HG03457 (cell line): ENCODE measurements around the gene ZCCHC2.

Experiments used
- ATAC-seq: cut with Tn5 transposase; IDR thresholded peaks from one replicate; pipeline ENCODE4 v1.9.1; 2021; ENCODE audit warnings: moderate number of reproducible peaks; ENCODE audit not compliant: unreplicated experiment

The ZCCHC2 gene

DNA sequence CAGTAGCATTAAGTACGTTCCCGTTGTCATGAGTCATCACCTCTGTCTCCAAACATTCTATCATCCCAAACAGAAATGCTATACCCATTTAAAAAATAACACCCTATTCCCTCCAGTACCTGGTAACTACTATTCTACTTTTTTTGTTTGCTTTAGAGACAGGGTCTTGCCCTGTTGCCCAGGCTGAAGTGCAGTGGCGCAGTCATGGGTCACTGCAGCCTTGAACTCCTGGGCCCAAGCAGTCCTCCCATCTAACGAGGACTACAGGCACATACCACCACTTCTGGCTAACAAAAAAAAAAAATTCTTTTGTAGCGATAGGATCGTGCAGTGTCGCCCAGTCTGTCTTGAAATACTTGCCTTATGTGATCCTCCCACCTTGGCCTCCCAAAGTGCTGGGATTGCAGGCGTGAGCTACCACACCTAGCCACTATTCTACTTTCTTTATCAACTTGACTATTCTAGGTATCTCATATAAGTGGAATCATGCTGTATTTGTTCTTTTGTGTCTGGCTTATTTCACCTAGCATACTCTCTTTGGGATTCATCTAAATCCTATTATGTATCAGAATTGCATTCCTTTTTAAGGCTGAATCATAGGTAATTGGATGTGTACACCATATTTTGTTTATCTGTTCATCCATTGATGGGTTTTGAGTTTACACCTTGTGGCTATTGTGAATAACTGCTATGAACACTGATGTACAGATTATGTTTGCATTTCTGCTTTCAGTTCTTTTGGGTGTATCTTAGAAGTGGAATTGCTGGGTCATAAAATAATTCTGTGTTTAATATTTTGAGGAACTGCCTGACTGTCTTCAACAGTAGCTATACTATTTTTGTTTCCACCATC is 14.4 kb downstream of the ZCCHC2 start:
- no peak for ATAC-seq

DNA sequence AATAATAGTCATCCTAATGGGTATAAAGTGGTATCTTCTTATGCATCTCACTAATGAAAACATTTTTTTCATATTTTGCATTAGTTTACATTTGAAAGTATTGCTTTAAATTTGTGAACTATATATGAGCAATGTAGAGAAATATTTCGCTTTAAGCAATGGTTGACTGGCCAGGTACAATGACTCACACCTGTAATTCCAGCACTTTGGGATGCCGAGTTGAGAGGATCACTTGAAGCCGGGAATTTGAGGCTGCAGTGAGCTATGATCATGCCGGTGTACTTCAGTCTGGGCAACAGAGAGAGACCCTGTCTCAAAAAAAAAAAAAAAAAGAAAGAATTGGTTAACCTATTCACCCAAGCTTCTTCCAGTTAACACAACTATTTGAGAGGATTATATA is 15.1 kb downstream of the ZCCHC2 start:
- no peak for ATAC-seq

DNA sequence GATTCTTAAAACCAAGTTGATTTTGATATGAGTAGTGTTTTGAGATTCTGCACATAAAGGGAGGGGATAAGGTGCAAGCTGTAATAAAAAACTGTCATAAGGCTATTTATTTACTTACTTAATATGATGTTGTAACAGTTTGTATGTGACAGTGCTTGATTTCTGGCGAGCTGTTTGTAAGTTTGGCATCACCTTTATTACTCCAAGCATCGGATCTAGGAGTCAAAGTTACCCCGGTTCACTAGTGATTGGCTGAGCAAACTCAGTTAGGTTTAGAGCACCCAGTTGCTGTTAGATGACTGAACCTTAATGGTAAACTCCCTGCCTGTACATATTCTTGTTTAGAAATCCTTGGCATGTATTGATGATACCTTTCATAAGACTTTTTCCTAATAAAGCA is 16.1 kb downstream of the ZCCHC2 start:
- no peak for ATAC-seq

DNA sequence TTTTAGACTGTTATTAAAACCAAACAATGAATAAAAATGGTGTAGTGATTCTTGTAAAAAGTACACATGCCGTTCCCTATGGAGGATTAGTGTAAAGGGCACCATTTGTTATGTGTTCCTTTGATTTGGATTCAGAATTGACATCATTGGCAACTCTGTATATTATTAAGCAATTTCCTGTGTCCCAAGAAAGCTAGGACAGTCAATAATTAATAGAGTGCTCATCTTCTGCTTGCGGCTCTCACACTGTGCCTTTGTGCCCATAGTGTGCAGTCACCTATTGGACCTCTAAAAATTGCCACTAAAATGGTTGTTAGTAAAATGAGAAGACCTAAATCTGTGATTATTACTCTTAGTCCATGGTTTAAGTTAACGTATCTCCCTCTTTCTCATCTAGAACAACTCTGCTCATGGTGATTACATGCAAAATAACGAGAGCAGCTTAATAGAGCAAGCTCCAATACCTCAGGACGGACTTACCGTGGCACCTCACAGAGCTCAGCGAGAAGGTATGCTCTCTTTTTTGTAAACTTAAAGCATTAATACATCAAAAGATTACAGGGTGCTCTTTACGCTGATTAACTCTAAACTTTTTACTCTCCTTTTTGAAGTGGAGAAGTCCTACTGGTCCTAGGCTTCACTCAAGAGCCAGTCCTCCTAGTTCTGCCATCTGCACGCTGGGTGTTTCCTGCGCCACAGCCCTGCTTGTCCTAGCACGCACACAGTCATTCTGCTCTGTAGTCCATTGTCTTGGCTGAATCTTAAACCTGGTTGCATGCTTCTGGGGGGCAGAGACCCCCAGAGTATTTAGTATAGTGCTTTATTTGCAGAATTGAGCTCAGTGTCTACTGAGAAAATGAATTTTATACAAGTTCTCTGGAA is 16.7 kb downstream of the ZCCHC2 start:
- no peak for ATAC-seq

DNA sequence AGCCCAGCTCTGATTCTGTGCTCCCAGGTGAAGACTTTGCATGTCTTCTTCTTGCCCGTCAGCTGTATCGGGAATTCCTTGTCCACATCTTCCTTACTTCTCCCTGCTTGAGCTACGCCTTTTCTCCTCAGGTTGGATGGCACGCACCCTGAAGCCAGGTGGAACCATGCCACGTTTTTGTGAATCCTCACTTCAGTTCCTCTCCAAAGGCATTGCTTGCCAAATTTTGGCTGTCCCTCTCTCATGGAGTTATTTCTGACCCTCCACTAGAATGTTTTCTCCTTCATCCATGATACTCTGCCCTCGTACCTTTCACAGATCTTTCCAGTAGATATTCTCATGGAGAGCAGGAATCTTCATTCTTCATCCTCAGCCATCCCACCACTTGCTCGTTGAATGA is 20.2 kb downstream of the ZCCHC2 start:
- no peak for ATAC-seq

DNA sequence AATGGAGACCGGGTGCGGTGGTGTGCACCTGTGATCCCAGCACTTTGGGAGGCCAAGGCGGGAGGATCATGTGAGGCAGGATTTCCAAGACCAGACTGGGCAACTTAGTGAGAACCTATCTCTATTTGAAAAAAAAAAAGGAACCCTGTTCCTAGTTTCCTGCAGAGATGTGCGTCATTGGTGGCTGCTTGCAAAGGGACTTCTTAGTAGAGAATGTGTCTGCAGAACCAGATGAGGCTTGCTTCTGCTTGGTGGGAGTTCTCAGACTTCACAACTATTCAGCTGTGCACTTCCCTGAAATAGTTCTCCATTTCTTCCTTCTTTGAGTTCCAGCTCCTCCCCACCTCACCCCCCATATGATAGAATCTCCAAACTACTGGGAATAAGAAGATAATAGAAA is 22.3 kb downstream of the ZCCHC2 start:
- no peak for ATAC-seq

DNA sequence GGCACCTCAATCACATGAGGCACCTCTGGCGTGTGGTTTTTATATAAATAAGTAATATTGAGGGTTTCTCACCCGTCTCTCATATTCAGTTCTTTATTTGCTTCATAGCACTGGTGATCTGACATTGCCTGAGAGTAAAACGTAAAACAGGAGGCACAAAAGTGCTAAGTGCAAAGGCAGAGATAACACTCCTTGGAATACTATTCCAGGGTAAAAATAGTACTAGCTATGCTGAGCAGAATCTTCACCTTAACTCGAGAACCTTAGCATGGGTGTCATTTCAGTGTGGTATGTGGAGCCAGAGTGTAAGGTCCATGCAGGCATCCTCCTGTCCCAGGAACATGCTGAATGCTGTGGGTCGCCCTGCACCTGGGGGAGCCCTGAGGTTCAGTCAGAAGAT is 26.9 kb downstream of the ZCCHC2 start:
- ATAC-seq: no peak

DNA sequence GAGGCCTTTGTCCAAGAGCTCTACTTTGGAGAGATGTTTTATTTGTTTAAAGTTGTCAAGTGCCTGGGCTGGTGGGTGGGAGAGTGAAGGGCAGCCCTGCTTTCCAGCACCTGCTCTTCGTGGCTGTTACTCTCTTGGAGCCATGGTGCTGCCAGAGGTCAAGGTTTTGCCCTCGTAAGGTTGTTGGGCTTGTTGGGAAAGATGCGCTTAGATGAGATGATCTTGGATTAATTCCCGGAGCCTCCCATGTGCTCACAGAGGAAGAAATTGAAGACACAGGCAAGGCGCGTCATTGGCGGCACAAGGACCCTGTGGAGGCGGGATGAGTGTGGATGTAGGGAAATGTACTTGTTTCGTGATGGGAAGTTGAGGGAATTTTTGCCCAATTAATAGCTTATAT is 27.9 kb downstream of the ZCCHC2 start:
- ATAC-seq: no peak

DNA sequence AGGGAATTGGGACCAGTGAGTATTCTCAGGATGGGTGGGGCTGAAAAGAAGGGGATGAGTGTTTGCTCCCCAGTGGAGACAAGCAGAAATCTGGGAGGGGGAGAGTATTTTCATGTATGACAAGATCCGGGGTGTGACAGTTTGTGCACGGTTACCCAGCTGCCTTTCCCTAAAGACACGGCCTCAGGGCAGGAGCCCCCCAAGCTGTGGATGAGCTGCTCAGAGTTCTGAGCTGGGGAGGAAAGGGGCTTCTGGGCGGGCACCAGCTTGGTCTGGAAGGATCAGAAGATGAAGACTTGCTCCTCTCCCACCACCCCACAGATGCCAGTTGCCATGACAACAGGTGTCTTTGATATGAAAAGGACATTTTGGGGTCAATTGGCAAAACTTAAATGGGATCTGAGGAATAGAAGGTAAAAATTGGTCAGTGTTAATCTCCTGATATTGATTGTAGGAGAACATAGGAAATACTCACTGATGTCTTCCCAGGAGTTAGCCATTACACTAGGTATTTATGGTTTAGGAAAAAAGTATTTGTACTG is 29.2 kb downstream of the ZCCHC2 start:
- no peak for ATAC-seq

DNA sequence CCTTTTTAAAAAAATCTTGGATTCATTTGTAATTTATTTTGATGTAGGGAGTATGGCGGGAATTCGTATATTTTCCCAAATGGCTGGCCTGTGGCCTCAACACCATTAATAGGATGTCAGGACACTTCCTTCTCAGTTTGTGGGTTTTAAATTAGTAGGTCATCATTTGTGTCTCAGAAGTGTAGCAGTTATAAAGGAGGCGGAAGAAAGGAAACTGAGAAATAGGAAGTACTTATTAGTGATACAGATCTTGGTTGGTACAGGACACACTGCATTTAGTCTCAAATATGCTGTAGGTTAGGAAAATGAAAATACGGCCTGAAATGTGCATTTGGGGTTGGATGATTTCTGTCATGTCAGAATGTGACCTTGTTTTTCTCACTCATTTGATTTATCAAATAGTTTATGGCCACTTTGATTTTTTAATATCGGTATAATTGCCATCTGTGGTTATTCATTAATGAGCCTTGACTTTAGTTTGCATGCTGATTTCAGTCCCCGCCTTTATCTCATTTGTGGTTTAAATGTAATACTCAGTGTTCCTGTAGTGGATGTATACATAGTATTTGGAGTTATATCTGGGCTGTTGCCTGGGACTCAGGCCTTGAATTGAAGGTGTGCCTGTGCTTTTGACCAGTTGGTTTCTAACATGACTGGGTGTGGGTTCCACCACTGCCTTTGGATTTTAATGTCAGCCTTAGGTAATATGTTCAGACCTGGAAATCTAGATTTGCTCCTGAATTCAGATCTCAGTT is 31.4 kb downstream of the ZCCHC2 start:
- ATAC-seq: peak; percentile 46

DNA sequence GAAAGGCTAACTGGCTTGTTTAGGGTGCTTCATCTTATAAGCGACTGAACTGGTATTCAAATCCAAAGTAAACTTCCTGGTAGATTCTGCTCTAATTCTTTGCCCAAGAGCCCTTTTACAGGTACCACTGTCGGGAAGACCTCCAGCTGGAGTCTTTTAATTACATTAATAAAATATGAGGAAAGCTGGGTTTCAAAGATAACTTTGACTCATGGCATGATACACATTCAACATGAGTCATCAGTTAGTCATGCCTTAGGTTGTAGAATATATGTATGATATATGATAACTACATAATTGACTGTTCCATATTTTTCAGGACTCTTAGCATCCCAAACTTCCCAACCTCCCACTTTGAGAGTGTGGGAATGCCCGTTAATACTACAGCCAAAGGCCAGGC is 32.3 kb downstream of the ZCCHC2 start:
- ATAC-seq: no peak

DNA sequence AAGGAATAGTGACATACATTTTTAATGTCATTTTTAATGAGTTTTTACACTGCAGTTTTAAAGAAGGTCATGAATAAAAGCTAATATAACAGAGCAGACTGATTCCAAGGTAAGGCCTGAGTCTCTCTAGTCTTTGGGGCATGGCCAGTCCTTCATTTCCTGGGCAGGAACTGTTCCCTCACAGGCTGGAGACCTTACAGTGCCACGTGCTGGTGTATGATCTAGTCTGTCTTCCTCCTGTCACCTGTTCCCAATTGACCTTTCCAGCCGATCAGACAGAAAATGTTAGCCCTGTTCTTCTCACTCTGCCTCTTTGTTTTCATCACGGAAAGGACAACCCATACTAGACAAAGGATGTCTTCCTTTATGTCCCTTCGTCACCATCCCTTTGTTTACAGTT is 33.6 kb downstream of the ZCCHC2 start:
- ATAC-seq: no peak

DNA sequence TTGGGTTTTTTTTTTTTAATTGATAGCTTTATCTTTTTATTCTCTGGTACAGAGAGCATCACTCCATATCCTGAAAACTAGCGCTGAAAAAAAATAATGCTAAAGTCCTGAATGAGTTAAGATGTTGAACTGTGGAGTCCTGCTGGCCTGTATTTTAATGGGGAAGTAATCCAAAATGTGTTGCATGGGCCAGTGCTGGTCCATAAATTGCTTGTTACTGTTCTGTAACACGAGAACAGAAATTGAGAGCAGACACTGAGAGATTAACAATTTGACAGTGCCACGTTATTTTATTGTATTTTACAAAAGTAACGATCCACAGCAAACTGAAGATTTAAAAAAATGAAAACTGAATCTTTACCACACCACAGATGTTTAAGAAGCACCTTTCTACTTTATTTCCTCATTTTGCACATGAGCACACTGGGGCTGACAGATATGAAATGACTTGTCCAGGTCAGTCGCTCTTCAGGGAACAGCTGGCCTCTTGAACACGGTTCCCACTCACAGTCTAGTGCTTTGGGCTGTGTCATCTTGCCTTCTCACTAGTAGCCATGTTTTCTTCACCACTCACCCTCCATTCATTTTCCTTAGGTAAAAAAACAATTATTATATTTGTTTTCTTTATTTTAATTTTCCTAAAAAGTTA is 35.3 kb downstream of the ZCCHC2 start:
- ATAC-seq: no peak

DNA sequence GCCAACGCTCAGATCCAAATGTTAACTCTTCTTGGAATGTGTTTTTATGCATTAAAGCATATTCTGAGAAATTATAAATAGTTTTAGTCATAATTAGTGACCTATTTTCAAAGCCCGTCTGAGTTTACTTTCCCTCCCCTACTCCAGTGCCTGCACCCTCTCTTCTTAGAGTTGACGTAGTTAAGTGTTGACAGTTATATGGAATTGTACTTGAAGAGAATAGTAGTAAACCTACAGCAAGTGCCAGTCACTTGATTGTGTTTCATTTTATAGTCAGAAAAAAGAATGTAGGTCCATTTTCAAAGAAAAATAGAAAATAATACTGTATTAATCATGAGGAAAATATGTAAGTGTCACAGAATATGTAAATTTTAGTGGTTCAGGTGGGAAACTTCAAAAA is 41.2 kb downstream of the ZCCHC2 start:
- ATAC-seq: no peak

DNA sequence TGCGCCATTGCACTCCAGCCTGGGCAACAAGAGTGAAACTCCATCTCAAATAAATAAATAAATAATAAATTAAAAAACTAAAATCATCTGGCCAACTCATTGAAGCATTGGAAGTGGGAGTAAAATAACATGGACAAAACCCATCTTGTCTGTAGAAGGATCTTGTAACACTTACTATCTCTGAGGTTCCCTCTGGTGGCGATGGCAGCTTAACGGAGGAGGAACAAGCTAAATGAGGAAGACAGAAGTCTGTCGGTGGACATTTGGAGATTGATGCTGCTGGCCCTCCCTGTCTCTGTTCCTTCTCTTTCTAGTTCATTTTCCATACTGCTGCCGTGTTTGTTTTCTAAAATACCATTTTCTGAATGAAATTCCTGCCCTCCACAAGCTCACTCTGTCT is 43.4 kb downstream of the ZCCHC2 start:
- no peak for ATAC-seq

DNA sequence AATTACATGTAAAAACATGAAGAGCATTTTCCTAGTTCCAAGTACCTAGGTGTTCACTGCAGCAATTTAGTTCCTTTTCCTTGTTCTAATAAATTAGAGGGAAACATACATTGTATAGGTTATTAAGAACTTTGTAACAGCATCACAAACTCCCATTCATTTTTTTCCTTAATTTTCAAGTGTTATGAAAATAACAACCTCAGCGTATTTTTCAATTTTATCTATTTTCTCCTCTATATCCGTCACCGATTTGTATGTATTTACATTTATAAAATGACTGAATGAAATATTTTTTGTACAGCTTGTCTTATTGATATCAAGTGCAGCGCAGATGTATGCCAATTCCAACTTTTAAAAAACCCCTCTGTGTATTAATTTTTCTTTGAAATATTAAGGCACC is 44.0 kb downstream of the ZCCHC2 start:
- no peak for ATAC-seq

DNA sequence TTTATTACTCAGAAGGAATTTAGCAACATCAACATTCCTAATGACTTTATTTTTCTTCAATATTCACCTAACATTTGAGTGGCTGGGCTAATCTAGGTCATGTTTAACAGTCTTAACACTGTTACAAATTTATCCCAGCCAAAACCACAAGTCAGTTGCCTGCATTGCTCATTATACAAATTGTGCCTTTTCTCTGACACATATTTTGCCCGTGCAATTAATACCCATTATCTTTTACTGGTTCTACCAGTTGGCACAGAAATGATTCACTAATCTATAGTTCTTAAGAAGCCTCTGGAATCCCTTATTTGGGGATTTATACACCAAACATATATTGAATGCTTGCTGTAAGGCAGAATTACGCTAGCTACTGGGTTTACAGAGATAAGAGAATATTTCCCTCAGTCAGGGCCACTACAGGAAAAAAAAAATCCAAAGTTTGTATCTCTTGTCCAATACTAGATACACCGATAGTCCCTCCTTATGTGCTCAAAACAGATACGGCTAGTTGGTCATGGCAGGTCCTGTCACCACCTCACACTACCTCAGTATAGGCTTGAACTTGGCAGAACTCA is 46.3 kb downstream of the ZCCHC2 start:
- ATAC-seq: no peak

DNA sequence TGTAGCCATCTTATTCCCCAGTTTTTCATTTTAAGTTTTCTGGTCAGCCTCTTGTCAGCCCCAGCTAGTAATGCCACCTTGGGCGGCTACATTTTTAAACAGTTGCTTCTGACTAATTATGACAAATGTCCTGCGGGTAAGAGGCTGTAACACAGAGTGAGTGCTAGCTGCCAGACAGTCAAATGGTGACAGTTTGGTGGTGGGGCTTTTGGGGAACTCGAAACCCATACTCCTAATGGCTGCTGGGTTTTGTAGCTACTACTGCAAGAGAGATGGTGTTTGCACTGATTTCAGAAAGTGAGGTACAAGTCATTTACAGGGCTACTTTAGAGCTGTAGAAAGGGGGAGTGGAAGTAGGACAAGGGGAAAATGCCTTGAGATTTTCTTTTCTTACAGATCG is 48.2 kb downstream of the ZCCHC2 start:
- no peak for ATAC-seq

DNA sequence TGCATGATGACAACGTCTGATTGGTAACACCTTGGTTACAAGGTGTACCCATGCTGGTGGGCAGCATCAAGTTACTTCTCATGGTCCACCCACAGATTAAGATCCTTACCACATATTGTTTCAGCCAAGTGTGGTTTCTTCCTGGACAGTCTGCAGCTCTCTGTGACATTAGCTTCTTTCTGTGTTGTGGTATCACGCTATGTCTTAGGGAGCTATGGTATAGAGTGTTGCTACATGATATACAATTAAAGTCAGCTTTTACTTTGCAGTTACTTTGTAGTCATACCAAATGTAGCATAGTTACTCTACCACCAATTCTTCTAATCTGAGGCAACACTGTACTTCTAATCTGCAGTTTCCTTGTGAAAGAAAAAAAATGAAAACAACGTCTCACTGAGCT is 48.8 kb downstream of the ZCCHC2 start:
- no peak for ATAC-seq

DNA sequence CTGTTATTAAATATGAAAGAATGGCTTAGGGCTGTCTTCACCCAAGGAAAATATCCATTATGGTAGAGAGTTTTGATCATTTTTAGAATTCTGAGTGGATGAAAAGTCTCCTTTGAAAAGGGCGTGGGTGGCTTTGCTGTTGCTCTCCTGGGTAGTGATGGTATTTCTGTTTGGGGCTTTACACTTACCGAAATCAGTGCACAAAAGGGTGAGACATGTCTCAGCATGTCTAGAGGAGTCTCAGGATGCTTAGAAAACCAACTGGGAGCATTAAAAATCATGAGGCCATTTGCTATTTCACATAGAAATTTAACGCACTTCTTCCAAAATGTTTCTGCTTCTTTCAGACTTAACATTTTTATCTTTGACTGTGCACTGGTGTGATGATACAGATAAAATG is 49.6 kb downstream of the ZCCHC2 start:
- no peak for ATAC-seq
